Common myeloid progenitor, CD34-positive (primary cell): ENCODE measurements around the gene CUL3.

Experiments
- CTCF ChIA-PET: fragments of 350-600 bp; sonication (Branson Sonifier 250); formaldehyde crosslinking; loops from one replicate; lab custom pipeline; 2021; ENCODE audit warnings: antibody characterized with exemption; lab: Charles Lee
- POLR2A ChIA-PET: fragments of 350-600 bp; sonication (Branson Sonifier 250); formaldehyde crosslinking; loops from one replicate; lab custom pipeline; 2021; ENCODE audit warnings: antibody characterized with exemption; lab: Charles Lee
- DNase-seq, 3 donors: peaks; one replicate each; pipeline versions ENCODE4 v3.0.0 to v3.0.0-alpha.2; 2013
- H3K27ac ChIP-seq, 2 experiments: 1 replicate in 1 of 2; 2 replicates in 1 of 2; pipeline ENCODE4 v1.7.0; 2013; ENCODE audit warnings: inconsistent platforms in 2 of 2, low read length in 2 of 2, mild to moderate bottlenecking in 2 of 2, low read depth in 1 of 2, moderate library complexity in 1 of 2; ENCODE audit not compliant: severe bottlenecking in 2 of 2, insufficient read depth in 1 of 2, poor library complexity in 1 of 2
- H3K27me3 ChIP-seq, 5 experiments: replicated peaks in 2 of 5; 1 replicate in 3 of 5; 2 replicates in 2 of 5; pipeline versions ENCODE4 v1.6.1 to v1.7.0; 2013; ENCODE audit warnings: low read length in 4 of 5, mild to moderate bottlenecking in 2 of 5, moderate library complexity in 2 of 5, inconsistent platforms in 1 of 5; ENCODE audit not compliant: insufficient read depth in 5 of 5, control insufficient read depth in 4 of 5
- H3K36me3 ChIP-seq, 4 experiments: 1 replicate in 2 of 4; 2 replicates in 2 of 4; pipeline versions ENCODE4 v1.6.1 to v1.7.0; 2013; ENCODE audit warnings: low read length in 3 of 4, control low read depth in 1 of 4, mild to moderate bottlenecking in 1 of 4; ENCODE audit not compliant: control insufficient read depth in 4 of 4, insufficient read depth in 4 of 4
- H3K4me1 ChIP-seq, 4 experiments: 1 replicate in 3 of 4; 2 replicates in 1 of 4; pipeline versions ENCODE4 v1.6.1 to v1.7.1; 2013; ENCODE audit warnings: low read length in 3 of 4, mild to moderate bottlenecking in 3 of 4, control low read depth in 1 of 4, inconsistent platforms in 1 of 4, moderate library complexity in 1 of 4; ENCODE audit not compliant: control insufficient read depth in 4 of 4, insufficient read depth in 4 of 4; ENCODE audit errors: control extremely low read depth in 1 of 4
- H3K4me3 ChIP-seq, 7 experiments: 1 replicate in 4 of 7; 2 replicates in 3 of 7; pipeline versions ENCODE4 v1.5.1 to v1.7.0; 2013; ENCODE audit warnings: mild to moderate bottlenecking in 7 of 7, low read length in 6 of 7, moderate library complexity in 6 of 7, inconsistent platforms in 2 of 7, low read depth in 2 of 7, control low read depth in 1 of 7; ENCODE audit not compliant: insufficient read depth in 4 of 7, control insufficient read depth in 1 of 7; ENCODE audit errors: extremely low read depth in 1 of 7
- H3K9me3 ChIP-seq, 5 experiments: 1 replicate in 4 of 5; 2 replicates in 1 of 5; pipeline versions ENCODE4 v1.6.1 to v1.7.1; 2013; ENCODE audit warnings: low read length in 4 of 5, mild to moderate bottlenecking in 2 of 5, inconsistent platforms in 1 of 5, low read depth in 1 of 5, moderate library complexity in 1 of 5; ENCODE audit not compliant: control insufficient read depth in 4 of 5, insufficient read depth in 2 of 5; ENCODE audit errors: control extremely low read depth in 1 of 5
- WGBS: methylation state at CpG from one replicate; pipeline ENCODE4 v1.1.5; 2013; ENCODE audit not compliant: insufficient coverage; 5-methylcytosine and 5-hydroxymethylcytosine counted together

The CUL3 gene

DNA sequence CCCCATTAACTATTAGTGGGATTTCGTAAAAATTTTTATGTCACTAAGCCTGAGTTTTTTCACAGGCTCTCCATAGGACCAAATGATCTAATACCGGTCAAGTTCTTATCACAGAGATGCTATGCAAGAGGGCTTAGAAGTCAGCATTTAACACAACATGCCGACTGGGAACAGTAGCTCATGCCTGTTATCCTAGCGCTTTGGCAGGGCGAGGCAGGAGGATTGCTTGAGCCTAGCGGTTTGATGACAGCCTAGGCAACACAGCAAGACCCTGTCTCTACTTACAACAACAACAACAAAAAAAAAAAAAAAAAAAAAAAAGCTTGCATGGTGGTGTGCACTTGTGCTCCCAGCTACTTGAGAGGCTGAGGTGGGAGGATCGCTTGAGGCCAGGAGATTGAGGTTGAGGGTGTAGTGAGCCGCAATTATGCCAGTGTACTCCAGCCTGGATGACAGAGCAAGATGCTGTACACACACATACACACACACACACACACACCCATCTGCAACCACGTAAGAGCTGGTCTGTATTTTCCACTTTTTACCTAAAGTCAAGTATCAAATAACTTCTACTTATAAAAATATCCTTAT lies 115.7 kb downstream of the CUL3 start:
- ChIA-PET POLR2A (interaction anchor here (0.6 kb wide), 2 partner anchors 26 to 68 kb away, joined by 3 to 6 read pairs; partner anchors contain the start of gene FAM124B), CTCF (interaction anchor here (0.6 to 1.3 kb wide), 2 partner anchors 21 to 91 kb away, joined by 3 read pairs; no protein-coding TSS in a partner anchor)
- WGBS, result no CpG with 5 or more reads among the region's 9 CpGs
- peaks cover 0 to 13% (median 6%) of the 10 kb centered on the region in 4 experiments for H3K36me3 ChIP-seq
- H3K27me3 ChIP-seq, result no peaks in the 10 kb centered on the region
- no peaks in the 10 kb centered on the region for H3K4me1 ChIP-seq
- no peaks in the 10 kb centered on the region for H3K9me3 ChIP-seq
- no peak overlapping the region for H3K27ac ChIP-seq
- peak in 1 of 3 donors; percentile 8 for DNase-seq
- no peak overlapping the region for H3K4me3 ChIP-seq

DNA sequence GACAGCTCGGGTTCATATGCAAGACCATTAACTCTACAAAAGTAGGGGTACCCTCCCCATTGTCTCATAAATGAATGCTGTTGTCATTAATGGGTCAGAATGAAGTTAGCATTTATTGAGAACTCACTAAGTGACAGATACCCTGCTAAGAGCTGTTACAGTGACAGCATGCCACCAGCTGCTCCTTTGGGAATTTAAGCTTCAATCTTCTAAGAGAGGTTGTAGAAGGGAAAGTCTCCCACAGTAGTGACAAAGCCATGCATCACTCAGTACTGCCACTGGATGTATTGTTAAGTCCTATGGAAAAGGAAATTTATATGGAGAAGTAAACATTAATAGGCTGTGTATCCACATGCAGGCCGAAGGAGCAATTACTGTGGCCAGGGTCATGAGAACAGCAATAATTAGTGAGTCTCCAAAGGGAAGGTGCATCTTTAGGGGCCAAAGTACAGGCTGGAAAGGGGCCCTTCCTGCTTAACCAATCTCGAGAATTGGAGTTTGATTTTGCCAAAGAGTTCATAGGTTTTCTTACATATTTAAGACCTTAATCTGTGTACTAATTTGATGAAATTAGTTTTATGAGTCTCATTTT lies 118.8 kb downstream of the CUL3 start:
- no peak for DNase-seq
- ChIA-PET CTCF (interaction anchor here (0.7 to 2.2 kb wide), 3 partner anchors 17 to 181 kb away, joined by 3 to 8 read pairs (median 4); no protein-coding TSS in a partner anchor), POLR2A (no interaction called here)

DNA sequence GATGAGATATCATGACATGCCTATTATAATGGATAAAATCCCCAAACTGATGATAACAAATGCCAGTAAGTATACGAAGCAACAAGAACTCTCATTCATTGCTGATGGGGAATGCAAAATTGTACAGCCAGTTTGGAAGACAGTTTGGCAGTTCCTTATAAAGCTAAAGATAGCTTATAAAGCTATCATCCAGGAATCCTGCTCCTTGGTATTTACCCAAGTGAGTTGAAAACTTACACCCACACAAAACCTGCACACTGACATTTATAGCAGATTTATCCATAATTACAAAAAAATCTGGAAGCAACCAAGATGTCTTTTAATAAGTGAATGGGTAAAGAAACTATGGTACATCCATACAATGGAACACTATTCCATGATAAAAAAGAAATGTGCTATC lies 123.8 kb downstream of the CUL3 start:
- Histone ChIP-seq H3K36me3 (no peaks in the 10 kb centered on the region), H3K9me3 (peaks cover 0 to 2% (median 0%) of the 10 kb centered on the region in 5 experiments), H3K4me1 (no peaks in the 10 kb centered on the region), H3K27ac (no peak overlapping the region), H3K4me3 (no peak overlapping the region), H3K27me3 (no peaks in the 10 kb centered on the region)
- ChIA-PET POLR2A (no interaction called here), CTCF (no interaction called here)
- no CpG with 5 or more reads among the region's 1 CpG for WGBS
- no peak for DNase-seq

More for the DNA sequence above, 118.8 kb downstream of the CUL3 start:
- 100% methylated on average over 1 of the region's 3 CpGs for WGBS
- H3K4me3 ChIP-seq, result no peak overlapping the region
- peaks cover 0 to 2% (median 0%) of the 10 kb centered on the region in 5 experiments for H3K9me3 ChIP-seq
- no peak overlapping the region for H3K27ac ChIP-seq
- no peaks in the 10 kb centered on the region for H3K36me3 ChIP-seq
- no peaks in the 10 kb centered on the region for H3K27me3 ChIP-seq
- no peaks in the 10 kb centered on the region for H3K4me1 ChIP-seq

DNA sequence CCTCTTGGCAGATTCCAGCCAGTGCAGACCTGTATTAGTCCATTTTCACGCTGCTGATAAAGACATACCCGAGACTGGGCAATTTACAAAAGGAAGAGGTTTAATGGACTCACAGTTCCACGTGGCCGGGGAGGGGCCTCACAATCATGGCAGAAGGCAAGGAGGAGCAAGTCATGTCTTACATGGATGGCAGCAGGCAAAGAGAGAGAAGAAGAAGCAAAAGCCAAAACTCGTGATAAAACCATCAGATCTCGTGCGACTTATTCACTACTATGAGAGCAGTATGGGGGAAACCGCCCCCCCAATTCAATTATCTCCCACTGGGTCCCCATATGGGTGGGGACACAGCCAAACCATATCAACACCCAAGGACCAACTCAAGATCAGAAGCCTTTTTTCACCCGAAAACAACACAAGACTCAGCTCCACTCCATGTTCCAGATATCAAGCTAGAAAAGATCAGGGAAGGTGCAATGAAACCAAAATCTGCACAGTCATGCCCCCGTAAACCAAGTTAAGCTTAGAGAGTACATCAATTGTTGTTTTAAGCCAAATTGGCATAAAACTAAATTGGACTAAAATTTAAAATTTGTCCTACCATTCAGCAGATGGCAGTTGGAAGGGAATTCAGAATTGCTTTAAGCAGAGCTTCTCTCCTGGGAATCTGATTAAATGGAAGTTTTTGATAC lies 127.6 kb downstream of the CUL3 start:
- Histone ChIP-seq H3K4me3 (no peak overlapping the region), H3K27me3 (no peaks in the 10 kb centered on the region), H3K4me1 (no peaks in the 10 kb centered on the region), H3K36me3 (no peaks in the 10 kb centered on the region), H3K9me3 (no peaks in the 10 kb centered on the region), H3K27ac (no peak overlapping the region)
- WGBS, result 91% methylated on average over 6 of the region's 10 CpGs
- CTCF ChIA-PET, result interaction anchor here (1.0 kb wide), 2 partner anchors 33 to 194 kb away, joined by 3 to 4 read pairs; no protein-coding TSS in a partner anchor
- POLR2A ChIA-PET, result no interaction called here
- DNase-seq, result no peak

DNA sequence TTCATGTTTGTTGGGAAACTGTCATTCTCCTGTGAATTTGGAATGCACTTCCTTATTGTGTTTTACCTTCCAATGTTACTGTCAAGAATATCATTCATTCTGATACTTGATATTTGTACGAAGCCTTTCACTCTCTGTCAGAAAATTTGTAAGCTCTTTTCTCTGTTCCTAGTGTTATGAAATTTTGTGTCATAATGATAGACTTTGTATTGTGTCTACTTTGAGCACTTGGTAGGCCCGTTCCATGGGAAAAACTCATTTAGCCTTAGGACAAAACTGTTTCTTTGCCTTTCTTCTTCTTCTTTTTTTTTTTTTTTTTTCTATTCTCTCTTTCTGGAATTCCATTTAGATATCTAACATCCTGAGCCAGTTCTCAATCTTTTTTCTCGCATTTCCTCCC lies 131.3 kb downstream of the CUL3 start:
- Histone ChIP-seq H3K9me3 (no peaks in the 10 kb centered on the region), H3K27me3 (no peaks in the 10 kb centered on the region), H3K27ac (no peak overlapping the region), H3K4me3 (no peak overlapping the region), H3K4me1 (no peaks in the 10 kb centered on the region), H3K36me3 (no peaks in the 10 kb centered on the region)
- ChIA-PET POLR2A (no interaction called here), CTCF (interaction anchor here (0.7 to 1.3 kb wide), 10 partner anchors 8 to 196 kb away, joined by 3 to 5 read pairs (median 3); no protein-coding TSS in a partner anchor)
- WGBS, result 90% methylated on average over 2 of the region's 3 CpGs
- DNase-seq, result no peak

DNA sequence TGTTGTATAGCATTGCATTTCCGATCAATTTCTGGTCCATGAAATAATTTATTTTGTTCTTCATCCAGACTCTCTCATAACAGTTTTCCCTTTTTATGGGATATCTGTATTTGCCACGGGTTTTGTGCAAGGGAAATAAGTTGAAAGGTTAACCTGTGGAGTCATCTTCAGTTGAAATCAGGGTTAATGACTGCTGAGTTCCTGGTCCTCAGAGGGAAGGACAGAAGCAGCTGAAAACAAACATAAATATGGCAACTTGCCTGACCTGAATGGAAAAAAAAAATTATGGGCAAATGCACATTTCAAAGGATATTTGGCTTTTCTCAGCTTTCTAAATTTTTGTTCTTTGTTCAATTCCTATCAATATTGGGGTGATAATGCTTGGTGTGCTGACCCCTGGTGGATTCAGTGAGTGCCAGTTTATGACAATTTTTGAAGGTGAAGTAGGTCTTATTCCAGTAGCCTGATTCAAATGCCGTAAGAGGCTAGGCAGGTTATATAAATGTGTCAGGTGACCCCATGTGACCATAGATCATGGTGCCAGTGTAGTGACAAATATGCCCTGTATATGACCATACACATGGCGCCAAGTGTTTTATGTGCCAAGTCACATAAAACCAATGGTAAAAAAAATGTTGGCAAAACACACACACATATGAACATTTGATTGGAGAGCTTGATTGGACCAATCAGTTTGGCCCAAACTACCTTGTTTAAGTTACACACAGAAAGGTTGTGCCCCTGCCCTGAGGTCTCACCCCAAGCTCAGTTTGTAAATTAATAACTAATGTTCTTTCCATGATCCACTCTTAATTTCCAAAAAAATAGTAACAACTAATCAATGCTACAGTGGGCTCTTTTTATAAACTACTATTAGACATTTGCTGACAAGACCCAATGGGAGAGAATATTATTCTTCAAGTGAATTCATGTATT lies 135.7 kb downstream of the CUL3 start:
- WGBS, result 10% methylated on average over 2 of the region's 4 CpGs
- Histone ChIP-seq H3K36me3 (no peaks in the 10 kb centered on the region), H3K4me1 (no peaks in the 10 kb centered on the region), H3K27ac (no peak overlapping the region), H3K4me3 (no peak overlapping the region), H3K27me3 (no peaks in the 10 kb centered on the region), H3K9me3 (no peaks in the 10 kb centered on the region)
- CTCF ChIA-PET, result interaction anchor here (0.6 to 4.4 kb wide), 27 partner anchors 11 to 479 kb away, joined by 3 to 44 read pairs (median 4); partner anchors contain the start of genes CUL3 and FAM124B
- DNase-seq, result peak; percentile 57 to 79 (median 75)
- POLR2A ChIA-PET, result interaction anchor here (0.8 kb wide), 1 partner anchor 49 kb away, joined by 3 read pairs; no protein-coding TSS in a partner anchor
